HFFc6 (cell line): ENCODE measurements around the gene PRLR. TPM values are rescaled to one million over a fixed set of nuclear protein-coding genes. Genes with fewer than 3 reads are reported as not detected.

Experiments
- DNase-seq: peaks from one replicate; pipeline ENCODE4 v3.0.0-alpha.2; 2018
- H3K27ac Mint-ChIP-seq: 2 replicates; pipeline ENCODE4 v1.8.0; 2020; ENCODE audit warnings: mild to moderate bottlenecking, mixed read lengths
- H3K27me3 Mint-ChIP-seq: 2 replicates; pipeline ENCODE4 v1.8.0; 2021; ENCODE audit warnings: mild to moderate bottlenecking, moderate library complexity, mixed read lengths; ENCODE audit not compliant: insufficient read depth
- H3K36me3 Mint-ChIP-seq: 2 replicates; pipeline ENCODE4 v1.8.0; 2021; ENCODE audit warnings: low read depth, mixed read lengths
- H3K4me1 Mint-ChIP-seq: 2 replicates; pipeline ENCODE4 v1.8.0; 2020; ENCODE audit warnings: low read depth, mixed read lengths
- H3K4me3 Mint-ChIP-seq: 2 replicates; pipeline ENCODE4 v1.8.0; 2020; ENCODE audit warnings: mild to moderate bottlenecking, moderate library complexity, mixed read lengths
- H3K9me3 Mint-ChIP-seq: 2 replicates; pipeline ENCODE4 v1.8.0; 2020; ENCODE audit warnings: mild to moderate bottlenecking, mixed read lengths
- total RNA-seq, 6 experiments: library from RNA; stranded (reverse); fragmentation: NEBNext Ultra II Directional; extraction: Animal tissue kit (Norgen Biotek cat#: 25700); gene quantifications; 2 replicates in 1 of 6; 3 replicates in 5 of 6; pipeline ENCODE4 v1.2.3, GENCODE V29; 2021
- TF ChIP-seq, protein P1 (sequence below): fragments of 200-600 bp; sonication (generic); IDR thresholded peaks from 2 replicates; pipeline ENCODE4 v1.5.0; 2021; ENCODE audit warnings: antibody characterized with exemption, mild to moderate bottlenecking

PRLR gene
- total RNA-seq, 6 experiments from 2014 or later: 0.91 to 1.5 (median 1.3) TPM

DNA sequence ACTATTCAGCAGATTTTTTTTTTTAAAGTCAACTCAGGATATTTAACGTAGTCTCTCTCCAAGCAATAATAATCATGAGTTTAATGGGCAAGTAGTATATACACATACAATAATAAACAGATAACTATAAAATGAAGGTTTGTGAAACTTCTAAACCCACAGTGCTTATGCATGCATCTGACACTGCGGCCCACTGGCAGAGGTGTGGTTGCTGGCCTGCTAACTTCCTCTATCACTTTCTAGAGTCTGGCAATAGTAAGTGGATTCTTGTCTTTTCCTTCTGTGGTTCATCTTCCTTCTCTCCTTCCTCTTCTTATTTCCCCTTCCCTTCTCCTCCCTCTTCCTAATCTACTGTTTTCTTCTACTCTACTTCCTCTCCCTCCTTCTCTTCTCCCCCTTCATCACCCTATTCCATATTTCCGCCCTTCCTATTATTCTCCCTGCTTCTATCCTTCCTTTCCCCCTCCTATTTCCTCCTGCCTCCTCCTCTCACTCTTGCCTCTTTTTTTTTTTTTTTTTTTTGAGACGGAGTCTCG lies 164.0 kb downstream of the PRLR start:
- Mint-ChIP-seq H3K36me3 (no peaks in the 10 kb centered on the region), H3K4me1 (peaks cover 46% of the 10 kb centered on the region), H3K27ac (no peak overlapping the region), H3K27me3 (peaks cover 1% of the 10 kb centered on the region; the same call in 1 of the 2 replicates), H3K9me3 (no peaks in the 10 kb centered on the region), H3K4me3 (no peak overlapping the region)
- no peak for DNase-seq
- TF ChIP-seq, protein P1, sequence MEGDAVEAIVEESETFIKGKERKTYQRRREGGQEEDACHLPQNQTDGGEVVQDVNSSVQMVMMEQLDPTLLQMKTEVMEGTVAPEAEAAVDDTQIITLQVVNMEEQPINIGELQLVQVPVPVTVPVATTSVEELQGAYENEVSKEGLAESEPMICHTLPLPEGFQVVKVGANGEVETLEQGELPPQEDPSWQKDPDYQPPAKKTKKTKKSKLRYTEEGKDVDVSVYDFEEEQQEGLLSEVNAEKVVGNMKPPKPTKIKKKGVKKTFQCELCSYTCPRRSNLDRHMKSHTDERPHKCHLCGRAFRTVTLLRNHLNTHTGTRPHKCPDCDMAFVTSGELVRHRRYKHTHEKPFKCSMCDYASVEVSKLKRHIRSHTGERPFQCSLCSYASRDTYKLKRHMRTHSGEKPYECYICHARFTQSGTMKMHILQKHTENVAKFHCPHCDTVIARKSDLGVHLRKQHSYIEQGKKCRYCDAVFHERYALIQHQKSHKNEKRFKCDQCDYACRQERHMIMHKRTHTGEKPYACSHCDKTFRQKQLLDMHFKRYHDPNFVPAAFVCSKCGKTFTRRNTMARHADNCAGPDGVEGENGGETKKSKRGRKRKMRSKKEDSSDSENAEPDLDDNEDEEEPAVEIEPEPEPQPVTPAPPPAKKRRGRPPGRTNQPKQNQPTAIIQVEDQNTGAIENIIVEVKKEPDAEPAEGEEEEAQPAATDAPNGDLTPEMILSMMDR: no peak

DNA sequence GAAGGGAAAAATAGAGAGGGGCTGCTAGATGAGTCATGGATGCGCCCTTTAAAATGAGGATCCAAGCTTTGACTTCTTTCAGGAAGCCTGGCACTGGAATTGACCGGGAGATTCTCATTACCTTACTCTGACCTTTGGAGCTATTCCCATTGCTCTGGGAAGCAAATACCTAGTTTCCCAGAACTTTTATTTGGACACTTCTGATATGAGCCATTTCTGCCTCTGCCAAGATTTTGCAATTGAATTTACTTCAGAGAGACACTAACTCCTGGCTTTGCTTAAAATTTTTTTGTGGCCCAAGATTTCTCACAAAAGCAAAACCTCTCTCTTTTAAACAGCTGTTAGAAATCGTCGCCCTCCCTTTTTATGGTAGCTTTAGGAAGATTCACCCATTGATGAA lies 166.9 kb downstream of the PRLR start:
- DNase-seq: no peak

DNA sequence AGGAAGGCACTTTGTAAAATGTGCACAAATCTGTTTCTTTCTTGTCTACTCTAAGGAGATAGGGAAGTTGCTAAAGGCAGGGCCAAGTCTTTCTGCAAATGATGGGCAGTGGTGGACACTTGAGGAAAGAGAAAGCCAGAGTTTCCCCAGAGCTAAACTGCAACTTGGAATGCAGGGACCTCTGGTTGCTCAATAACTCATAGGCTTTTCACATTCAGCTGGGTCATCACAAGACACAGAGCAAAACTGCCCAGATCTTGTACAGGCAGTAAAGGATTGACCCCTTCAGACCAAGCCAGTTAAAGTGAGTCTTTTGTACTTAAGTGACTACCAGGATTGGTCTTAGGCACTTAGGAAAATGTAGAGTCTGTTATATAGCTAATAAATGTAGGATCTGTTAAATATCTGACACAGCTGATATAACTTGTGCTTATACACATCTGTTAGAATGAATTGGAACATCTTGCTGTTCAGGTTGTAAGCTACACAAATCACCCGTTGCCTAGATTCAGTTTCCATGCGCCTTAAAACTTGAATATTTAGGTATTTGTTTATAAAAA lies 169.0 kb downstream of the PRLR start:
- Mint-ChIP-seq H3K27ac (peak overlapping the region; percentile 21; the same call in 1 of the 2 replicates), H3K4me3 (no peak overlapping the region), H3K4me1 (peaks cover 58% of the 10 kb centered on the region), H3K9me3 (no peaks in the 10 kb centered on the region), H3K36me3 (no peaks in the 10 kb centered on the region), H3K27me3 (peaks cover 1% of the 10 kb centered on the region; the same call in 1 of the 2 replicates)
- TF ChIP-seq, protein P1: no peak
- DNase-seq: peak; percentile 30

More for the DNA sequence above, 166.9 kb downstream of the PRLR start:
- no peaks in the 10 kb centered on the region for H3K9me3 Mint-ChIP-seq
- H3K4me3 Mint-ChIP-seq: no peak overlapping the region
- TF ChIP-seq, protein P1: no peak
- H3K27ac Mint-ChIP-seq: no peak overlapping the region
- H3K4me1 Mint-ChIP-seq: peaks cover 60% of the 10 kb centered on the region
- no peaks in the 10 kb centered on the region for H3K36me3 Mint-ChIP-seq
- H3K27me3 Mint-ChIP-seq: peaks cover 1% of the 10 kb centered on the region; the same call in 1 of the 2 replicates

DNA sequence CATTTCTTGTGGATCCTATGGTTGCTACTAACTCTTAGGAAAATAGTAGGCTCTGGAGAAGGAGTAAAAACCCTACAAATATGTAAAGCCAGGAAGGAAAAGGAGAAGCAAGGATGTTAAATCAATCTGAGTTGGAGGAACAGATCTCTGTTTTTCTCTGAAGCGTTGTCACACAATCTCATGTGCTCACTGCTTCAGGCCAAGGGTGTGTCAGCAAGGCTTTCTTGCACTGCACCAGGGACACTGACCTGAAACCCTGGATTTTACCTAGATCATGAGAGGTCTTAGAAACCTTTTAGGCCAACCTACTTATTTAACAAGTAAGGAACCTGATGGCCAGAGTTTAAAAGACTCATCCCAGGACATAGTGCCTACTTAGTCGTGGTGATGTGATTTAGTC lies 170.1 kb downstream of the PRLR start:
- Mint-ChIP-seq H3K4me1 (peaks cover 68% of the 10 kb centered on the region), H3K36me3 (no peaks in the 10 kb centered on the region), H3K27me3 (peaks cover 1% of the 10 kb centered on the region; the same call in 1 of the 2 replicates), H3K9me3 (no peaks in the 10 kb centered on the region), H3K4me3 (no peak overlapping the region), H3K27ac (no peak overlapping the region)
- TF ChIP-seq, protein P1: no peak
- no peak for DNase-seq

DNA sequence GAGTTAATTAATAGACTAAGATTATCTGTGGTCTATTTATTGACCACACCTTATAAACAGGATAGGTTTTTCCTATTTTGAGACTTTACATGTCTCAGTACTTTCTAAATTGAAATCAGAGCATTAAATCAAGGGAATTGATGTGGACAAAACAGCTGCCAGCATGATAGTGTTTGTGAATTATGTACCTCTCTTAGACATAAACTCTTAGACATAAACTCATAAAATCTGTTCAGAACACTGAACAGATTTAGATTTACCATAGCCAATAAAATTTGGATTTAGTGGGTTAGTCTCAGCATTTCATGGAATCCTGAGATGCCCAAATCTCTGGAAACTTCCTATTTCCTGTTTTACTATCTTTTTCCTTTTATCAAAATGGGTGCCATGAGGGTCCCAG lies 171.0 kb downstream of the PRLR start:
- no peak overlapping the region for H3K27ac Mint-ChIP-seq
- no peaks in the 10 kb centered on the region for H3K9me3 Mint-ChIP-seq
- no peaks in the 10 kb centered on the region for H3K36me3 Mint-ChIP-seq

More for the DNA sequence above, 171.0 kb downstream of the PRLR start:
- Mint-ChIP-seq H3K4me1 (peaks cover 73% of the 10 kb centered on the region), H3K27me3 (peaks cover 1% of the 10 kb centered on the region; the same call in 1 of the 2 replicates), H3K4me3 (no peak overlapping the region)
- TF ChIP-seq, protein P1: no peak
- DNase-seq: no peak
